ENCODE data around the gene DPYSL4.

DNA sequence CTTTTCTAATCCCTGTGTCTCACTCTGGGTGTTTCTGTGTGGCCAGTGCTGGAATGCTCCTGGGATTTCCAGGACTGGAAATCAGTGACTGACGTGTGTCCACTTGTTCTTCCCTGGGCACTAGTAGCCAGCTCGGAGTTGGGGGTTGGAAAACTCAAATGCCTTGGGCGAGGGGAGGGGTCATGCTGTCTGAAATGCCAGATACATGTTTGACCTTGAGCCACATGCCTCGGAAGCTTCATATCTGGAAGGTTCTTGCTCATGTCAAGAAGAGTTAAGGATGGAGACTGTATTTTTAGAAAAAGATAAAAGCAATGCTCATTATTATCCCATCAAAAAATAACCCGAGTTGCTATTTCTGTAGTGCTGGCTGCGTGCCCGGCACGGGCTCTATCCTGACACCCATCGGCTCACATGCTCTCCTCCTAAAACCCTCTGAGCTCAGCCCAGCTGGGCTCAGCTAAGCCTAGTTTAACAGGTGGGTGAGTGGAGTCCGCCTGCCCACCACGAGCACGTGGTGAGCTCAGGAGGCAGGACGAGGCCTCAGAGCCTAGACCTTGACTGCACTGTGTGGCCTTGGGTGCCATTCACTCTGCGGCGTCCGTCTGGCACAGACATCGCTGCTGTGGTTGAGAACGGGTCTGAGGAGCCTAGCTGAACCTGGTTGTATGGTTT lies 6.4 kb downstream of the DPYSL4 start:
- TF ChIP-seq, protein P1, sequence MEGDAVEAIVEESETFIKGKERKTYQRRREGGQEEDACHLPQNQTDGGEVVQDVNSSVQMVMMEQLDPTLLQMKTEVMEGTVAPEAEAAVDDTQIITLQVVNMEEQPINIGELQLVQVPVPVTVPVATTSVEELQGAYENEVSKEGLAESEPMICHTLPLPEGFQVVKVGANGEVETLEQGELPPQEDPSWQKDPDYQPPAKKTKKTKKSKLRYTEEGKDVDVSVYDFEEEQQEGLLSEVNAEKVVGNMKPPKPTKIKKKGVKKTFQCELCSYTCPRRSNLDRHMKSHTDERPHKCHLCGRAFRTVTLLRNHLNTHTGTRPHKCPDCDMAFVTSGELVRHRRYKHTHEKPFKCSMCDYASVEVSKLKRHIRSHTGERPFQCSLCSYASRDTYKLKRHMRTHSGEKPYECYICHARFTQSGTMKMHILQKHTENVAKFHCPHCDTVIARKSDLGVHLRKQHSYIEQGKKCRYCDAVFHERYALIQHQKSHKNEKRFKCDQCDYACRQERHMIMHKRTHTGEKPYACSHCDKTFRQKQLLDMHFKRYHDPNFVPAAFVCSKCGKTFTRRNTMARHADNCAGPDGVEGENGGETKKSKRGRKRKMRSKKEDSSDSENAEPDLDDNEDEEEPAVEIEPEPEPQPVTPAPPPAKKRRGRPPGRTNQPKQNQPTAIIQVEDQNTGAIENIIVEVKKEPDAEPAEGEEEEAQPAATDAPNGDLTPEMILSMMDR (IDR thresholded peaks at IDR 0.05; ENCODE audit: low read length): no peak
- TF ChIP-seq EZH2 (IDR thresholded peaks at IDR 0.05; ENCODE audit: borderline replicate concordance, low read length): no peak

All from OCI-LY1 (cell line).